ENCODE data around the gene MYH14. TPM values are rescaled to one million over a fixed set of nuclear protein-coding genes. Genes with fewer than 3 reads are reported as not detected.
A peak's percentile ranks its signal among the peaks of the same experiment; 100 is the strongest.

MYH14 gene
- total and polyA plus RNA-seq, 10 of the 15 experiments (the other 5 are each of a cell fraction or from before 2014, with no cell fraction given), result 0.06 to 0.69 (median 0.15) TPM; not detected in 4

DNA sequence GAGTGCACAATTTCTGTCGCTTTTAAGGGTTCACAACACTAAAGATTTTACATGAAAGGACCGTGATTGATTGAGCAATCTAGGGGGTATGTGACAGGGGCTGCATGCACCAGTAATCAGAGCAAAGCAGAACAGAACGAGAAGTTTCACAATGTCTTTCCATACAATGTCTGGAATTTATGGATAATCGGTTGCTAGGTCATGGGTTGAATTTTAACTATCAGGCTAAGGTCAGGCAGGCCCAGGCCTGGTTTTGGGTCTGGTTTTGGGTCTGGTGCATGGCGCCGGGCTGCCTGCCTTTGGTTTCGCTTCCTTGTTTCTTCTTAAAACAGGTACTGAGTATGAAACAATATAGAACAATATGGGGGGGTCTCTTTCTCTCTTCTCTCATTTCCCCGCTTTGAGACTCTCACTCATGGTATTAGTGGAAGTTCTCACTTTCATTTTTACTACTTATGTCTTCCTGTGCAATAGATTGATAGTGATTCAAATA is 143.7 kb downstream of the MYH14 start (continued):
- TF ChIP-seq, protein P1, sequence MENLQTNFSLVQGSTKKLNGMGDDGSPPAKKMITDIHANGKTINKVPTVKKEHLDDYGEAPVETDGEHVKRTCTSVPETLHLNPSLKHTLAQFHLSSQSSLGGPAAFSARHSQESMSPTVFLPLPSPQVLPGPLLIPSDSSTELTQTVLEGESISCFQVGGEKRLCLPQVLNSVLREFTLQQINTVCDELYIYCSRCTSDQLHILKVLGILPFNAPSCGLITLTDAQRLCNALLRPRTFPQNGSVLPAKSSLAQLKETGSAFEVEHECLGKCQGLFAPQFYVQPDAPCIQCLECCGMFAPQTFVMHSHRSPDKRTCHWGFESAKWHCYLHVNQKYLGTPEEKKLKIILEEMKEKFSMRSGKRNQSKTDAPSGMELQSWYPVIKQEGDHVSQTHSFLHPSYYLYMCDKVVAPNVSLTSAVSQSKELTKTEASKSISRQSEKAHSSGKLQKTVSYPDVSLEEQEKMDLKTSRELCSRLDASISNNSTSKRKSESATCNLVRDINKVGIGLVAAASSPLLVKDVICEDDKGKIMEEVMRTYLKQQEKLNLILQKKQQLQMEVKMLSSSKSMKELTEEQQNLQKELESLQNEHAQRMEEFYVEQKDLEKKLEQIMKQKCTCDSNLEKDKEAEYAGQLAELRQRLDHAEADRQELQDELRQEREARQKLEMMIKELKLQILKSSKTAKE (IDR thresholded peaks at IDR 0.05; ENCODE audit: low read depth, poor library complexity, severe bottlenecking), result peak; percentile 100
- TF ChIP-seq NFIC (IDR thresholded peaks at IDR 0.05; ENCODE audit: low read depth, low read length), result peak; percentile 96
- peak; percentile 93 for TF ChIP-seq IRF4 (IDR thresholded peaks at IDR 0.05; ENCODE audit: low read depth, low read length)
- peak; percentile 81 for TF ChIP-seq BACH1 (IDR thresholded peaks at IDR 0.05; ENCODE audit: borderline replicate concordance)
- peak; percentile 84 for TF ChIP-seq EED (IDR thresholded peaks at IDR 0.05; ENCODE audit: low read depth)
- TF ChIP-seq IKZF1 (conservative IDR thresholded peaks at IDR 0.05), result peak; percentile 85
- TF ChIP-seq MEF2B (IDR thresholded peaks at IDR 0.05; ENCODE audit: partially characterized antibody, poor library complexity, severe bottlenecking), result peak; percentile 79
- peak; percentile 77 for TF ChIP-seq JUND (IDR thresholded peaks at IDR 0.05; ENCODE audit: low read depth, low read length)
- 0 out of 2 replicates have a peak, but pooled peaks have one; percentile 49 for TF ChIP-seq RCOR1 (conservative IDR thresholded peaks at IDR 0.05; ENCODE audit: low read depth, low read length)
- peak; percentile 30; the same call in 1 of the 3 replicates for TF ChIP-seq POU2F2 (IDR thresholded peaks at IDR 0.05; ENCODE audit: borderline replicate concordance, low read depth, low read length)
- TF ChIP-seq BHLHE40 (IDR thresholded peaks at IDR 0.05; ENCODE audit: borderline replicate concordance in 1 of 2, low read depth in 2 of 2, low read length in 1 of 2), result peak; percentile 77 to 86
- TF ChIP-seq, protein P2, sequence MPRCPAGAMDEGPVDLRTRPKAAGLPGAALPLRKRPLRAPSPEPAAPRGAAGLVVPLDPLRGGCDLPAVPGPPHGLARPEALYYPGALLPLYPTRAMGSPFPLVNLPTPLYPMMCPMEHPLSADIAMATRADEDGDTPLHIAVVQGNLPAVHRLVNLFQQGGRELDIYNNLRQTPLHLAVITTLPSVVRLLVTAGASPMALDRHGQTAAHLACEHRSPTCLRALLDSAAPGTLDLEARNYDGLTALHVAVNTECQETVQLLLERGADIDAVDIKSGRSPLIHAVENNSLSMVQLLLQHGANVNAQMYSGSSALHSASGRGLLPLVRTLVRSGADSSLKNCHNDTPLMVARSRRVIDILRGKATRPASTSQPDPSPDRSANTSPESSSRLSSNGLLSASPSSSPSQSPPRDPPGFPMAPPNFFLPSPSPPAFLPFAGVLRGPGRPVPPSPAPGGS (IDR thresholded peaks at IDR 0.05; ENCODE audit: borderline replicate concordance, insufficient read depth, low read depth, low read length, poor library complexity, severe bottlenecking), result peak; percentile 82
- TF ChIP-seq CREB1 (IDR thresholded peaks at IDR 0.05; ENCODE audit: low read depth), result peak; percentile 58; the same call in 1 of the 2 replicates
- peak; percentile 88; the same call in 1 of the 2 replicates for TF ChIP-seq ZBED1 (IDR thresholded peaks at IDR 0.05; ENCODE audit: borderline replicate concordance)
- peak in 1 of 2 experiments; percentile 97; a peak in 2 of 4 replicates for TF ChIP-seq ETV6 (conservative IDR thresholded peaks at IDR 0.05 in 1 of 2, IDR thresholded peaks at IDR 0.05 in 1 of 2; ENCODE audit: borderline replicate concordance in 1 of 2, low read depth in 1 of 2)
- peak; percentile 86 for TF ChIP-seq NR2F1 (conservative IDR thresholded peaks at IDR 0.05)
- TF ChIP-seq FOXM1 (IDR thresholded peaks at IDR 0.05; ENCODE audit: low read depth, low read length), result peak; percentile 76; the same call in 1 of the 2 replicates
- peak; percentile 71; the same call in 1 of the 2 replicates for TF ChIP-seq PAX5 (IDR thresholded peaks at IDR 0.05; ENCODE audit: borderline replicate concordance, low read depth, low read length)
- TF ChIP-seq, protein P3, sequence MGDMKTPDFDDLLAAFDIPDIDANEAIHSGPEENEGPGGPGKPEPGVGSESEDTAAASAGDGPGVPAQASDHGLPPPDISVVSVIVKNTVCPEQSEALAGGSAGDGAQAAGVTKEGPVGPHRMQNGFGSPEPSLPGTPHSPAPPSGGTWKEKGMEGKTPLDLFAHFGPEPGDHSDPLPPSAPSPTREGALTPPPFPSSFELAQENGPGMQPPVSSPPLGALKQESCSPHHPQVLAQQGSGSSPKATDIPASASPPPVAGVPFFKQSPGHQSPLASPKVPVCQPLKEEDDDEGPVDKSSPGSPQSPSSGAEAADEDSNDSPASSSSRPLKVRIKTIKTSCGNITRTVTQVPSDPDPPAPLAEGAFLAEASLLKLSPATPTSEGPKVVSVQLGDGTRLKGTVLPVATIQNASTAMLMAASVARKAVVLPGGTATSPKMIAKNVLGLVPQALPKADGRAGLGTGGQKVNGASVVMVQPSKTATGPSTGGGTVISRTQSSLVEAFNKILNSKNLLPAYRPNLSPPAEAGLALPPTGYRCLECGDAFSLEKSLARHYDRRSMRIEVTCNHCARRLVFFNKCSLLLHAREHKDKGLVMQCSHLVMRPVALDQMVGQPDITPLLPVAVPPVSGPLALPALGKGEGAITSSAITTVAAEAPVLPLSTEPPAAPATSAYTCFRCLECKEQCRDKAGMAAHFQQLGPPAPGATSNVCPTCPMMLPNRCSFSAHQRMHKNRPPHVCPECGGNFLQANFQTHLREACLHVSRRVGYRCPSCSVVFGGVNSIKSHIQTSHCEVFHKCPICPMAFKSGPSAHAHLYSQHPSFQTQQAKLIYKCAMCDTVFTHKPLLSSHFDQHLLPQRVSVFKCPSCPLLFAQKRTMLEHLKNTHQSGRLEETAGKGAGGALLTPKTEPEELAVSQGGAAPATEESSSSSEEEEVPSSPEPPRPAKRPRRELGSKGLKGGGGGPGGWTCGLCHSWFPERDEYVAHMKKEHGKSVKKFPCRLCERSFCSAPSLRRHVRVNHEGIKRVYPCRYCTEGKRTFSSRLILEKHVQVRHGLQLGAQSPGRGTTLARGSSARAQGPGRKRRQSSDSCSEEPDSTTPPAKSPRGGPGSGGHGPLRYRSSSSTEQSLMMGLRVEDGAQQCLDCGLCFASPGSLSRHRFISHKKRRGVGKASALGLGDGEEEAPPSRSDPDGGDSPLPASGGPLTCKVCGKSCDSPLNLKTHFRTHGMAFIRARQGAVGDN (IDR thresholded peaks at IDR 0.05), result peak; percentile 47; the same call in 1 of the 2 replicates
- 0 out of 2 replicates have a peak, but pooled peaks have one; percentile 47 for TF ChIP-seq YY1 (IDR thresholded peaks at IDR 0.05; ENCODE audit: low read depth, low read length)
- 0 out of 2 replicates have a peak, but pooled peaks have one; percentile 14 for TF ChIP-seq TCF12 (IDR thresholded peaks at IDR 0.05; ENCODE audit: low read depth, low read length)
- TF ChIP-seq NBN (IDR thresholded peaks at IDR 0.05), result peak; percentile 77
- TF ChIP-seq SRF (IDR thresholded peaks at IDR 0.05; ENCODE audit: low read depth in 2 of 2, low read length in 2 of 2), result 0 out of 4 replicates have a peak, but pooled peaks of 1 of the 2 experiments have one; percentile 5
- peak; percentile 84 for TF ChIP-seq BCL11A (IDR thresholded peaks at IDR 0.05; ENCODE audit: low read depth, low read length)

Measured in GM12878 (cell line).